Esophagus squamous epithelium (tissue), 4 donors: Measurements from ENCODE around the gene STXBP6.

Experiments
- CTCF ChIP-seq, 6 experiments: fragments of 450-650 bp in 4 of 6; fragments of 200-600 bp in 2 of 6; sonication (generic) in 2 of 6; IDR thresholded peaks; one replicate each; pipeline ENCODE4 v1.5.1; 2016 to 2019; ENCODE audit warnings: antibody characterized with exemption in 6 of 6, mild to moderate bottlenecking in 4 of 6, moderate library complexity in 4 of 6
- POLR2A ChIP-seq, 4 donors: fragments of 450-650 bp; IDR thresholded peaks; one replicate each; pipeline ENCODE4 v1.6.1; 2017; ENCODE audit warnings: antibody characterized with exemption in 4 of 4, mild to moderate bottlenecking in 4 of 4, moderate library complexity in 3 of 4

GRCh38 chr14:24992624-24993360 lies 57.2 kb downstream of the STXBP6 start:
- no peak for TF ChIP-seq POLR2A (IDR thresholded peaks at IDR 0.05)
- TF ChIP-seq CTCF (IDR thresholded peaks at IDR 0.05) = no peak
